SW480 (cell line): Measurements from ENCODE around the gene PDAP1.
"Not testable (repeated sequence)": the region's sequence is repeated elsewhere in the genome, so short reads cannot be mapped to it uniquely, and the experiment has no call there.

Source experiments
- DNase-seq: peaks from one replicate; pipeline ENCODE4 v3.0.0-alpha.2; 2016; ENCODE audit warnings: low spot score

Gene PDAP1

DNA sequence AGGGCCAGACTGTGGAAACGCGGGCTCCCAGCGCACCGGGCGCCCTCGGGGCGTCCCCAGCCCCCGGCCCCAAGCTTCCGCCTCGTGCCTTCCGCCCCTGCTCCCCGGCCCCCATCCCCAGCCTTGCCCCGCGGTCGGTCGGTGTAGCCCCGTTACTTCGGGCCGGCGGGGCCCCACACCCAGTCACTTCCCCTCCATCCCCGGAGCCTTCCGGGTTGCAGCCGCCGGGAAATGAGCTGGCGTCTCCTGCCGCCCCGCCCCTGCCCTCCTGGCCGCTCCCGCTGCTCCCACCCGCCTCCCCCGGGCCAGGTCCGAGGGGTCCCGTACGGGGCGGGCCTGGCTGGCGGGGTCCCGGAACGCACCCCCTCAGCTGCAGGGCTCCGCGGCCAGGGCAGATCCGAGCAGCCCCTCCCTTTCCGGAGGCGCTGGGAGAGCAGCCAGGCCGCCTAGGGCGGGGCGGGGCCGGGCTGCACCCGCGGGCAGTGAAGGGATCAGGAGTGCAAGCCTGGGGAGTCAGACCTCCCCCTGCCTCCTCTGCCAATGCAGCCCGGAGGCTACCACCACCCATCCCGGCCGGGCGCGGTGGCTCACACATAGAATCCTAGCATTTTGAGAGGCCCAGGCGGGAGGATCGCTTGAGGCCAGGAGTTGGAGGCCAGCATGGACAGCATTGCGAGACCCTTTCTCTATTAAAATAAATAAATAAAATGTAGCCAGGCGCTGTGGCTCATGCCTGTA is 33.2 kb downstream of the PDAP1 start:
- peak; percentile 72 for DNase-seq

DNA sequence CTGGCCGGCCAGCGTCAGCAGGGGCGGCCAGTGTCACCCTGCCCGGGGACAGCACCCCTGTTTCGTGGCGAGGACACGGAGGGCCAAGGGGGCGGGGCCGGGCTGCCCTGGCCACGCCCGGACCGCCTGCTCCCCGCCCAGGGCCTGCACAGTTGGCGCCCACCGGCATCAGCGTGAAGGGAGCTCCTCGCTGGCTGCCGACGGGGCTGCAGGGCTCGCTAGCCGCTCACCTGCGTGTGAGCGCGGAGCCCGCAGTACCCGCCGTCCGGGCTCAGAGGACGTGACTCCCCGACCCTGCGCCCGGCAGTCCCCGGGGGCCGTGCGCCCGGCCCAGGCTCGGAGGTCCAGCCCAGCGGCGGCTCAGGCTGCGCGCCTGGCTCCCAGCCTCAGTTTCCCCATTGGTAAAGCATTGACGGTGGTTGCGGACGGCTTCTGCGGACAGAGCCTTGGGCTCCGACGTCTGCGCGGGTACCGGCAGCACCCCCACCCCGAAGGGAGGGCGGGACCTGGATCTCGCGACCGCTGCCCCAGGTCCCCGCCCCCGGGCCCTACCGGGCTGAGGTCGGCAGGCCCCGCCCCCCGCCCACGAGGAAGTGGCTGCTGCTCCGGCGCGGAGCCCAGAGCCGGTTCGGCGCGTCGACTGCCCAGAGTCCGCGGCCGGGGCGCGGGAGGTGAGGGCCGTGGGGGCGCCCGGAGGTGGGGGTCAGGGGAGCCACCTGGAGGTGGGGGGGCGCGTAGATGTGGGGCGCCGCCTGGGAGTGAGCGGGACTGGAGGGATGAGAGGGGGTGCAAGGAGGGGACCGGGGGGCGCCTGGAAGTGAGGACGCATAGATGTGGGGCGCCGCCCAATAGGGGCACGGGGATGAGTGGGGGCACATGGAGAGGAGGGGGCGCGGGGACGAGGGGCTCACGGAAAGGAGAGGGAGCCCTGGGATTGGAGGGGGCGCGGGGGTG is 34.0 kb downstream of the PDAP1 start, which contains the start of gene ARPC1B:
Gene ARPC1B, plus strand, starts transcription at position 620 of the 954 bp plus-strand sequence. CDS start 10,985 bp downstream, outside the sequence.
- peak; percentile 86 for DNase-seq

GRCh38 chr7:99373091-99374066 is 35.0 kb downstream of the PDAP1 start:
- no peak for DNase-seq

DNA sequence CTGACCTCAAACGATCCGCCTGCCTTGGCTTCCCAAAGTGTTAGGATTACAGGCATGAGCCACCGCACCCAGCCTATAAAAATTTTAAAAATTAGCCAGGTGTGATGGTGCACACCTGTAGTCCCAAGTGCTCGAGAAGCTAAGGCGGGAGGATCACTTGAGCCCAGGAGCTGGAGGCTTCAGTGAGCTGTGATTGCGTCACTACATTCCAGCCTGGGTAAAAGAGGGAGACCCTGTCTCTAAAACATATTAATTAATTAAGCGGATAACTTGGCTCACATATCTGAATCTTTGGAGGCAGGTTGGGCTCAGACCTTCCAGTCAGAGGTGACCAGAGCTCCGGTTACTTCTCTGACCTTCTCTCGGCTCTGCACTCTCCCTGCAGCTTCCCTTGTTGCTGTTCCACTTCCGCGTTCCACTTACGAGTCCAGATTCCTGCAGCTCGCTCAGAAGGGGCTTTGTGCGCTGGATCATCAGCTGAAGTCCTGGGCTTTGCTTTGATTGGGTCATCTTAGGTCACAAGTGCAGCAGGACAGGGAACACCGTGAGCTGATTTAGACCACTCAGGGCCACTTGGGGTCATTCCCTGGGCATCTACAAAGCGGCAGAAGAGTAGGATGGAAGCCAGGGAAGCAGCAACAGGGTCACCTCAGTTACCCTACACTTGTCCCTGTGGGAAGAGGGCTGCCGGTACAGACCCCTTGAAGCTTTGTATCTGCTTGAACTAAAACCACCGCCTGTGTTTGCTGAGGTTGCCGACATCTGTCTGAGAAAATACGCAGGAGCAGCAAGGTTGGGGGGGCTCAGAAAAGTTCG is 35.9 kb downstream of the PDAP1 start:
- peak; percentile 81 for DNase-seq

DNA sequence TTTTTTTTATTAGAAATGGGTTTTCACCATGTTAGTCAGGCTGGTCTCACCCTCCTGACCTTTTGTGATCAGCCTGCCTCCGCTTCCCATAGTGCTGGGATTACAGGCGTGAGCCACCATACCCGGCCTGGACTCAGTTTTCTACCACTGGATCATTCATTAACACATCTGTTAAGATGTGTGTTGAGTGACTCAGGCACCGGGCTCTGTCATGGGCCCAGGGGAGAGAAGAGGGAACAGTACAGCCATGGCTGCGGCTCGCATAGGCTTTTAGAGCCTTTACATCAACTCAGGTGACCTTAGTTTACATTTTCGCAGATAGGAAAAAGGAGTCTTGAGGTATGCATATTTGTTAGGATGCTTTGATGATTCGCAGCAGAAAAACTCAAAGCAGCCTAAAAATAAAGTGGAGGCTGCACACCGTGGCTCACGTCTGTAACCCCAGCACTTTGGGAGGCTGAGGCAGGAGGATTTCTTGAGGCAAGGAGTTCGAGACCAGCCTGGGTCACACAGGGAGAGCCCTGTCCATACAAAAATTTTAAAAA is 36.9 kb downstream of the PDAP1 start:
- DNase-seq, result no peak

DNA sequence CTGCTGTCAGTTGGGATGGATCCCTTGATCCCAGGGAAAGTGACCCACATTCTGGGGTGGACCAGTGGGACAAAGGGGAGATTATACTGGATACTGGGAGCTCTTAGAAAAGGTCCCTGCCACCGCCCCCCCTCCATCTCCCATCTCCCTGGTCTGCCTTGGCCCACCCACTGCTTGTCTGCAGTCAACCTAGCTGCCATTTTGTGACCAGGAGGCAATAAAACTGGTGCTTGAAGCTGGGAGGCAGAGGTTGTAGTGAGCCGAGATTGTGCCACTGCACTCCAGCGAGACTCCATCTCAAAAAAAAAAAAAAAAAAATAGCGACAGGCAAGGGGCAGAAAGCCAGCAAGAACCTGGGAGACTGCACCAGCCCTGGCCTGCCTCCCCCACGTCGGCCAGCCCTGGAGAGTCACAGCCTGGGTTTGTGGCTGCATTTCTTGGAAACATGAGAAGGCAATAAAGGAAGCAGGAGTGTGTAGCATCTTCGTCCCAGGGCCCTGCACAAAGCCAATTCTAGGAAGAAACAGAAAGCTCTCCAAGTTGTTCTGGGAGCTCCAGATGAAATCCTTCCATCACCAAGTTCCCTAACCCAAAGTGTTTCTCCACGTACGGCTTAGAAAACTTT is 38.5 kb downstream of the PDAP1 start:
- DNase-seq, result no peak

DNA sequence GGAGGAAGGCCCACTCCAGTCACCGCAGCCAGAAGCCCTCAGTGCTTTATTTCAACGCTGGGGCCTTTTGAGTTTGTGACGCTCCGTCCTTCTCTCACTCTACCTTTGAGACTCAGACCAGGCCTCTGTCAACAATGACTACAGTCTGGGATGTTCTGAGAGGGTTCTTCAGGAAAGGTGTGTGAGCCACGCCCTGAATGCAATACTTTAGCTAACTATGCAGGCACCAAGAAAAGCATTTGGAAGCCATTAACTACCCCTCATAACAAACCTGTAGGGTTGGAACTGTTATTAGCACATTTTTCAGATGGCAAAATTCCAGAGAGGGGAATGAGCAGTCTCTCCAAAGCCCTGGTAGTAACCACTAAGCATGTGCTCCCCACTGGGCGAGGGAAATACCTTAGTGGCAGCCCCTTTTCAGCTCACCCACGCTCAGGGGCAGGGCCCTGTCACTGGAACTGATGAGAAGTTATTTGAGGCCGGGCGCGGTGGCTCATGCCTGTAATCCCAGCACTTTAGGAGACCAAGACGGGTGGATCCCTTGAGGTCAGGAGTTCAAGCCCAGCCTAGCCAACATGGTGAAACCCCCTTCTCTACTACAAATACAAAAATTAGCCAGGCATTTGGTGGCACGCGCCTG is 39.5 kb downstream of the PDAP1 start:
- no peak for DNase-seq

- no peak for DNase-seq
Measured at GRCh38 chr7:99366646-99367045, 41.8 kb downstream of the PDAP1 start.

- peak; percentile 58 for DNase-seq
Measured at GRCh38 chr7:99365318-99366141, 42.9 kb downstream of the PDAP1 start.

DNA sequence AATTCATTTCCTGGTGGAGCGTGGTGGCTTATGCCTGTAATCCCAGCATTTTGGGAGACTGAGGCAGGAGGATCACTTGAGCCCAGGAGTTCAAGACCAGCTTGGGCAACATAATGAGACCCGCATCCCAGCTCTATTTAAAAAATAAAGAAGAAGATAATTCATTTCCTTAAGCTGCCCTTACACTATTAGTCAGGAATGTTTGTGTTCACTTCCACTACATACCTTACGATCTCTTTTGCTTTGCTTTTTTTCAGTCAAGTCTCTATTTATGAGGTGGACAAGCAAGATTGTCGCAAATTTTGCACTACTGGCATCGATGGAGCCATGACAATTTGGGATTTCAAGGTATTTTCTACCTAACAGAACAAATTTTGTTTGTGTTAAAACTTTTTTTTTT is 45.1 kb downstream of the PDAP1 start:
- no peak for DNase-seq

- no peak for DNase-seq
Measured at GRCh38 chr7:99362801-99363200, 45.6 kb downstream of the PDAP1 start.

- DNase-seq, result no peak
Measured at GRCh38 chr7:99359465-99360154, 48.8 kb downstream of the PDAP1 start.

DNA sequence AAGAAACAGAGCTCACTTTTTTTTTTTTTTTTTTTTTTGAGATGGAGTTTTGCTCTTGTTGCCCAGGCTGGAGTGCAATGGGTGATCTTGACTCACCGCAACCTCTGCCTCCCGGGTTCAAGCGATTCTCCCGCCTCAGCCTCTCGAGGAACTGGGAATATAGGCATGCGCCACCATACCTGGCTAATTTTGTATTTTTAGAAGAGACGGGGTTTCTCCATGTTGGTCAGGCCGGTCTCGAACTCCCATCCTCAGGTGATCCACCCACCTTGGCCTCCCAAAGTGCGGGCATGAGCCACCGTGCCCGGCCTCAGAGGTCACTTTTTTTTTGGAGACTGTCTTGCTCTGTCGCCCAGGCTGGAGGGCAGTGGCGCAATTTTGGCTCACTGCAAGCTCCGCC is 49.9 kb downstream of the PDAP1 start:
- DNase-seq, result not testable (repeated sequence)

- no peak for DNase-seq
Measured at GRCh38 chr7:99357701-99358490, 50.5 kb downstream of the PDAP1 start.

- no peak for DNase-seq
Measured at GRCh38 chr7:99355098-99355497, 53.3 kb downstream of the PDAP1 start.

- no peak for DNase-seq
Measured at GRCh38 chr7:99352247-99352646, 56.1 kb downstream of the PDAP1 start.

GRCh38 chr7:99350641-99351040 is 57.8 kb downstream of the PDAP1 start:
- DNase-seq, result not testable (repeated sequence)
